ENCODE data around the gene AATK. TPM values are rescaled to one million over a fixed set of nuclear protein-coding genes. Genes with fewer than 3 reads are reported as not detected.

Gene AATK
- total and polyA plus RNA-seq, 2 of the 13 experiments (the other 11 are each of a cell fraction or from before 2014, with no cell fraction given) = 2.9 to 8.4 TPM

- TF ChIP-seq KIAA2018 (CRISPR knock-in tag; IDR thresholded peaks at IDR 0.05; ENCODE audit: borderline replicate concordance) (no peak), ZNF253 (CRISPR knock-in tag; IDR thresholded peaks at IDR 0.05; ENCODE audit: borderline replicate concordance) (no peak), AKAP8 (CRISPR knock-in tag; IDR thresholded peaks at IDR 0.05) (0 out of 2 replicates have a peak, but pooled peaks have one; percentile 59), ZNF142 (CRISPR knock-in tag; IDR thresholded peaks at IDR 0.05) (no peak), POLR2G (IDR thresholded peaks at IDR 0.05; ENCODE audit: low read depth, low read length) (no peak), REST (IDR thresholded peaks at IDR 0.05; ENCODE audit: borderline replicate concordance in 1 of 2, low read depth in 1 of 2, low read length in 2 of 2) (no peak), ASH2L (IDR thresholded peaks at IDR 0.05; ENCODE audit: insufficient read length, low read depth, low read length) (no peak)
Measured at GRCh38 chr17:81091774-81092517, 74.1 kb downstream of the AATK start (continued).

Measured in HepG2 (cell line).